GM12865 (cell line): Measurements from ENCODE around the gene FIGLA.

Experiments
- DNase-seq: peaks from one replicate; pipeline ENCODE4 v3.0.0; 2010; ENCODE audit warnings: low read depth
- H3K4me3 ChIP-seq: 2 replicates; pipeline ENCODE4 v1.5.1; 2011; ENCODE audit warnings: mild to moderate bottlenecking, low read depth, low read length, control low read depth
- CTCF ChIP-seq: IDR thresholded peaks from 2 replicates; pipeline ENCODE4 v1.5.1; 2011; ENCODE audit warnings: low read length, control low read depth, low read depth, inconsistent platforms; ENCODE audit not compliant: insufficient read depth; ENCODE audit errors: missing control alignments

FIGLA gene

DNA sequence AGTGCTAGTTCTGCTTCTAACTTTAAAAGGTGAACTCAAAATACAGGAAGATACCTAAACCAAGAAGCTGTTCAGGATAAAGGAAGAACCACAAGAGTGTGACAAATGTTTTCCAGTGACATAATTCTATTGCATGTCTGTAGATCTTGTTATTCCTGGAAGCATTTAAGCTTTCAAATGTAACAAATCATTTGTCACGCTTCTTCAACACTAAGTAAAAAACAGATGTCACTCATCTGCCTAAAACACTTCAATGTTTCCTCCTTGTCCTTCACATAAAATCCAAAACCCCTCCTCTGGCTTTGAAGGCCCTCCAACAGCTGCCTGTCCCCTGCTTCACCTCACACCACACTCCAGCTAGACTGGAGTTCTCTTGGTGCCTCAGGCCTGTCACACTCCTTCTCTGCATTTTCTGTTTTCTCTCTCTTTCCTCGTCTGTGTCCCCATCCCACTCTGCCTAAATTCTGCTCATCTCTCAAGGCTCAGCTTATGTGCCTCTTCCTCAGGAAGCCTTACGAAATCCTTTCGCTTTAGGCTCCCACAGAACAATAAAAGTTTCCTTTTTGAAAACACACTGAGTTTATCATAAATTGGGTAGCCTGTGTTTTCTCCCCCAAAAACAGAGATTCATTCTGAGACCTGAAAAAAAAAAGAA, 36.4 kb upstream of the FIGLA start:
- no peak for TF ChIP-seq CTCF
- DNase-seq = no peak
- no peak overlapping the region for H3K4me3 ChIP-seq

DNA sequence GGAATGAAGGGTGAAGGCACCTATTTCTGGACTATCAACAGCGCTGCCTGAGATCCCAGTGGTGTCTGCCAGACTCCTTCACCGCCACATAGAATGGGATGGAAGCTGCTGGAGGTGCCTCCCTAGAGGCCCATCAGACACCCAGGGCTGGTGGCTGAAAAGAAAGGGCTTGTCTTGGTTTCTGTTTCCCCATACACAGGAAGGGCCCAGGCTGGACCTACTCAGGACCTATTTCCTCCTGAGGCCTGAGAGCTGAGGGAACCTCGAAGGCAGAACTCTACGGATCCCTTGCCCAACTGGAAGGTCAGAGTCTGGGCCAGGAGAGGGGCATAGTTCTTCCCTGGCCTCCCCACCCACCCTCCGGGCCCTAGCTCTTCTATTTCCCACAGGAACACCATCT, 32.8 kb upstream of the FIGLA start:
- TF ChIP-seq CTCF = no peak
- H3K4me3 ChIP-seq = no peak overlapping the region
- peak; percentile 8 for DNase-seq

DNA sequence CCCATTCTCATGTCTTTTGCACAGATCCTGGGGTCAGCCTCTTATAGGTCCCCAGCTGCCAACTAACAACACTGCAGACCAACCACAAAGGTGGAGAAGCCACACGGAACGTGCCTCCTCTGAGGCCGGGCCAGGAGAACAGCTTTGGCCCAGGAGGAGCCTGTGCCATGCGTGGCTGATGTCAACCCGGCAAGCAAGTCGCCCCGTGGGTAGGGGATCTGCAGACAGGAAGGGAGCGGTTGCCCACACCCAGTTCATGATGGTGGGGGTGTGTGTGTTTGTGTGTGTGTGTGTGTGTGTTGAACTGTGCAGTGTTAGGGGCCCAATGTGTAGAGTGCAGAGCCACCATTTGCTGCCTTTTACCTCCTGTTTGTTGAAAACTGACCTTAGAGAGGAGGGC, 32.4 kb upstream of the FIGLA start:
- no peak for TF ChIP-seq CTCF
- peak; percentile 8 for DNase-seq
- no peak overlapping the region for H3K4me3 ChIP-seq

GRCh38 chr2:70820499-70820898, 30.1 kb upstream of the FIGLA start, which contains the start of gene CLEC4F:
Gene CLEC4F, minus strand, starts transcription at chr2:70820599. Its CDS starts 76 bp downstream, at chr2:70820523.
- DNase-seq = no peak

GRCh38 chr2:70817284-70817954, 27.0 kb upstream of the FIGLA start:
- TF ChIP-seq CTCF = no peak
- DNase-seq = no peak
- no peak overlapping the region for H3K4me3 ChIP-seq

More at GRCh38 chr2:70820499-70820898, 30.1 kb upstream of the FIGLA start, which contains the start of gene CLEC4F:
- TF ChIP-seq CTCF = no peak
- H3K4me3 ChIP-seq = no peak within 1 kb of the TSS

- no peak for TF ChIP-seq CTCF
- no peak for DNase-seq
- H3K4me3 ChIP-seq = no peak overlapping the region
Measured at GRCh38 chr2:70816726-70817125, 26.3 kb upstream of the FIGLA start.
